ENCODE data around the gene ARID3A.

Gene ARID3A

DNA sequence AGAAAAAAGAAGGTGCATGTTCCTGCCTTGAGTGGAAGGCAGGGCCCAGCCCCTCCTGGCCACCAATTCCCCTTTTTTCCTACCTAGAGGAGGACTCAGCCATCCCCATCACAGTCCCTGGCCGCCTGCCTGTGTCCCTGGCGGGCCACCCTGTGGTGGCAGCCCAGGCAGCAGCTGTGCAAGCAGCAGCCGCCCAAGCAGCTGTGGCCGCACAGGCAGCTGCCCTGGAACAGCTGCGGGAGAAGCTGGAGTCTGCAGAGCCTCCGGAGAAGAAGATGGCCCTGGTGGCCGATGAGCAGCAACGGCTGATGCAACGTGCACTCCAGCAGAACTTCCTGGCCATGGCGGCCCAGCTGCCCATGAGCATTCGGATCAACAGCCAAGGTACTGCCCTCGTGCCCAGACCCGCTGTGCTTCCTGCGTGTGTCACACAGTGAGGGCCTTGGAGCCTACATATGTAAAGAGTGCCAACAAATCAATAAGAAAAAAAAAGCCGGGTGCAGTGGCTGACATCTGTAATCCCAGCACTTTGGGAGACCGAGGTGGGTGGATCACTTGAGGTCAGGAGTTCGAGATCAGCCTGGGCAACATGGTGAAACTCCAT, 40.8 kb downstream of the ARID3A start:
- no peak overlapping the region for H3K9ac ChIP-seq (ENCODE audit: low read length)
- H3K79me2 ChIP-seq (ENCODE audit: insufficient read depth, low read length) = no peaks in the 10 kb centered on the region
- no peak overlapping the region for H3K4me3 ChIP-seq (ENCODE audit: insufficient read depth, low read length, poor library complexity, severe bottlenecking)
- peaks cover 6% of the 10 kb centered on the region; the same call in 1 of the 2 replicates for H3K9me3 ChIP-seq (ENCODE audit: insufficient read depth, low read length)
- H3K9me2 ChIP-seq (replicated peaks; ENCODE audit: insufficient read depth, low read length) = no peaks in the 10 kb centered on the region
- no peaks in the 10 kb centered on the region for H3K27me3 ChIP-seq (ENCODE audit: low read length)
- no peak overlapping the region for H2AFZ ChIP-seq (ENCODE audit: low read depth, low read length, severe bottlenecking)
- no peaks in the 10 kb centered on the region for H3F3A ChIP-seq (ENCODE audit: insufficient read depth)
- no peaks in the 10 kb centered on the region for H3K36me3 ChIP-seq (ENCODE audit: low read length)
- no peak overlapping the region for H3K27ac ChIP-seq (ENCODE audit: low read depth, low read length)
- TF ChIP-seq, protein P1, sequence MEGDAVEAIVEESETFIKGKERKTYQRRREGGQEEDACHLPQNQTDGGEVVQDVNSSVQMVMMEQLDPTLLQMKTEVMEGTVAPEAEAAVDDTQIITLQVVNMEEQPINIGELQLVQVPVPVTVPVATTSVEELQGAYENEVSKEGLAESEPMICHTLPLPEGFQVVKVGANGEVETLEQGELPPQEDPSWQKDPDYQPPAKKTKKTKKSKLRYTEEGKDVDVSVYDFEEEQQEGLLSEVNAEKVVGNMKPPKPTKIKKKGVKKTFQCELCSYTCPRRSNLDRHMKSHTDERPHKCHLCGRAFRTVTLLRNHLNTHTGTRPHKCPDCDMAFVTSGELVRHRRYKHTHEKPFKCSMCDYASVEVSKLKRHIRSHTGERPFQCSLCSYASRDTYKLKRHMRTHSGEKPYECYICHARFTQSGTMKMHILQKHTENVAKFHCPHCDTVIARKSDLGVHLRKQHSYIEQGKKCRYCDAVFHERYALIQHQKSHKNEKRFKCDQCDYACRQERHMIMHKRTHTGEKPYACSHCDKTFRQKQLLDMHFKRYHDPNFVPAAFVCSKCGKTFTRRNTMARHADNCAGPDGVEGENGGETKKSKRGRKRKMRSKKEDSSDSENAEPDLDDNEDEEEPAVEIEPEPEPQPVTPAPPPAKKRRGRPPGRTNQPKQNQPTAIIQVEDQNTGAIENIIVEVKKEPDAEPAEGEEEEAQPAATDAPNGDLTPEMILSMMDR (IDR thresholded peaks at IDR 0.05; ENCODE audit: insufficient read depth, low read length, poor library complexity, severe bottlenecking) = no peak
- TF ChIP-seq EZH2phosphoT487 (conservative IDR thresholded peaks at IDR 0.05; ENCODE audit: low read length) = no peak
- H3K4me2 ChIP-seq (ENCODE audit: low read depth, low read length, poor library complexity, severe bottlenecking) = no peak overlapping the region
- H4K20me1 ChIP-seq (ENCODE audit: low read depth, low read length) = no peaks in the 10 kb centered on the region

- TF ChIP-seq EZH2phosphoT487 (conservative IDR thresholded peaks at IDR 0.05; ENCODE audit: low read length) = no peak
- TF ChIP-seq, protein P1 (IDR thresholded peaks at IDR 0.05; ENCODE audit: insufficient read depth, low read length, poor library complexity, severe bottlenecking) = peak; percentile 53
- no peaks in the 10 kb centered on the region for H3K9me2 ChIP-seq (replicated peaks; ENCODE audit: insufficient read depth, low read length)
- no peak overlapping the region for H3K4me2 ChIP-seq (ENCODE audit: low read depth, low read length, poor library complexity, severe bottlenecking)
- no peaks in the 10 kb centered on the region for H4K20me1 ChIP-seq (ENCODE audit: low read depth, low read length)
- H3K27me3 ChIP-seq (ENCODE audit: low read length) = no peaks in the 10 kb centered on the region
- H3K9ac ChIP-seq (ENCODE audit: low read length) = no peak overlapping the region
- H3K9me3 ChIP-seq (ENCODE audit: insufficient read depth, low read length) = peaks cover 6% of the 10 kb centered on the region; the same call in 1 of the 2 replicates
- no peak overlapping the region for H3K4me3 ChIP-seq (ENCODE audit: insufficient read depth, low read length, poor library complexity, severe bottlenecking)
- no peak overlapping the region for H2AFZ ChIP-seq (ENCODE audit: low read depth, low read length, severe bottlenecking)
- H3K36me3 ChIP-seq (ENCODE audit: low read length) = no peaks in the 10 kb centered on the region
- no peaks in the 10 kb centered on the region for H3K79me2 ChIP-seq (ENCODE audit: insufficient read depth, low read length)
- H3K27ac ChIP-seq (ENCODE audit: low read depth, low read length) = no peak overlapping the region
- no peaks in the 10 kb centered on the region for H3F3A ChIP-seq (ENCODE audit: insufficient read depth)
Observed at GRCh38 chr19:970695-971094, 44.9 kb downstream of the ARID3A start.

GRCh38 chr19:971795-972194, 46.0 kb downstream of the ARID3A start:
- Histone ChIP-seq H3K4me2 (ENCODE audit: low read depth, low read length, poor library complexity, severe bottlenecking) (no peak overlapping the region), H3K9me2 (replicated peaks; ENCODE audit: insufficient read depth, low read length) (no peaks in the 10 kb centered on the region), H3K36me3 (ENCODE audit: low read length) (no peaks in the 10 kb centered on the region), H2AFZ (ENCODE audit: low read depth, low read length, severe bottlenecking) (no peak overlapping the region), H3K27me3 (ENCODE audit: low read length) (no peaks in the 10 kb centered on the region), H3K9me3 (ENCODE audit: insufficient read depth, low read length) (peaks cover 6% of the 10 kb centered on the region; the same call in 1 of the 2 replicates), H4K20me1 (ENCODE audit: low read depth, low read length) (no peaks in the 10 kb centered on the region), H3F3A (ENCODE audit: insufficient read depth) (no peaks in the 10 kb centered on the region), H3K79me2 (ENCODE audit: insufficient read depth, low read length) (no peaks in the 10 kb centered on the region), H3K27ac (ENCODE audit: low read depth, low read length) (no peak overlapping the region), H3K4me3 (ENCODE audit: insufficient read depth, low read length, poor library complexity, severe bottlenecking) (no peak overlapping the region), H3K9ac (ENCODE audit: low read length) (no peak overlapping the region)
- TF ChIP-seq EZH2phosphoT487 (conservative IDR thresholded peaks at IDR 0.05; ENCODE audit: low read length) = no peak
- TF ChIP-seq, protein P1 (IDR thresholded peaks at IDR 0.05; ENCODE audit: insufficient read depth, low read length, poor library complexity, severe bottlenecking) = no peak
